ENCODE data around the gene COG3.

The COG3 gene

GRCh38 chr13:45554604-45555109 is 89.9 kb downstream of the COG3 start:
- DNase-seq: no peak

- DNase-seq: no peak
Observed at GRCh38 chr13:45564133-45564776, 99.5 kb downstream of the COG3 start.

- no peak for DNase-seq
Observed at GRCh38 chr13:45565331-45565730, 100.6 kb downstream of the COG3 start.

GRCh38 chr13:45575146-45575829 is 110.5 kb downstream of the COG3 start:
- DNase-seq: no peak

- no peak for DNase-seq
Observed at GRCh38 chr13:45575830-45576180, 111.1 kb downstream of the COG3 start.

- DNase-seq: no peak
Observed at GRCh38 chr13:45576466-45576865, 111.7 kb downstream of the COG3 start.

GRCh38 chr13:45582408-45583076 is 117.8 kb downstream of the COG3 start:
- DNase-seq: no peak

- DNase-seq: no peak
Observed at GRCh38 chr13:45584816-45585215, 120.1 kb downstream of the COG3 start.
